NCI-H187 treated with DMSO at 0.1 percent for 48 hours (cell line): ENCODE data around the gene ZFP14.

Experiments used
- DNase-seq: peaks from one replicate; lab custom pipeline; 2025; lab: John Stamatoyannopoulos, UW

The ZFP14 gene

DNA sequence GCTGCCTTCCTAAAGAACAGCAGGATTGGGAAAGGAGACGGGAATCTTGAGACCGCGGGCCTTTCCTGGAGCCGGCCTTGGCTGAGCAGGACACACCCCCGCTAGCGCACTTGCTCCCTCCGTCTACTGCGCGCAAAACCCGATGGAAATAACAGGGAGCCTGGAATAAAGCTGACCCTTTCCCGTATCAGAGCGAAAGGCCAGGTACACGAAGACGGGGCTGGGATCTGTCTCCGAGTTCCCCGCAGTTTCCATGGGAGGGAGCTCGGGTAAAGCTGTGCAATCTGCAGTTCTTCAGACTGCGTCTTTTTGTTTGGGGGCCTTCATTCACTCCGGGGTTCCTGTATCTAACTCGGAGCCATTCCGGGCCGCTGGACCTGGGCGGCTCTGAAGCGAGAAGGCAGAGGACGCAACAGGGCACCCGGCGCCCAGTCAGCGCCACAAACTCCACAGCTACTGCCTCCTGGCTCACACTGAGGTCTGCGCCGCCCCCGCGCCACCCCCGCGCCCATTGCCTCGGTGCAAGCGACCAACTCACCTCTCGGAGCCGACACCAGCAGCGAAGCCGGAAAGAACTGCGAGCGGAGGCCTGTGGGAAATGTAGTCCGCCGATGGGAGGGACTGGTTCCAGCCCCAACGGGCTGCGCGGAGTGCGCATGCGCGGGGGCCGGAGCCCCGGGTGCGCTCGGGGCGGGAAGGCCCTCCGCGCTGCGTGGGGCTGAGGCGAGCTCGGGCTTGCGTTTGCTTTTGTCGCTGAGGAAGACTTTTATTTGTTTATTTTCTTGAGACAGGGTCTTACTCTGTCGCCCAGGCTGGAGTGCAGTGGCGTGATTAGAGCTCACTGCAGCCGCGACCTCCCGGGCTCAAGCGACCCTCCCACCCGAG, at the start of gene ZFP14:
ZFP14 (minus strand) TSS at position 577 of the 885 bp plus-strand sequence. CDS start 11,309 bp downstream, outside the sequence.
- peak; percentile 81 for DNase-seq

GRCh38 chr19:36423925-36424324, 44.9 kb upstream of the ZFP14 start:
- DNase-seq, result no peak

- no peak for DNase-seq
These were observed 42.9 kb upstream of the ZFP14 start for GRCh38 chr19:36421749-36422481.

DNA sequence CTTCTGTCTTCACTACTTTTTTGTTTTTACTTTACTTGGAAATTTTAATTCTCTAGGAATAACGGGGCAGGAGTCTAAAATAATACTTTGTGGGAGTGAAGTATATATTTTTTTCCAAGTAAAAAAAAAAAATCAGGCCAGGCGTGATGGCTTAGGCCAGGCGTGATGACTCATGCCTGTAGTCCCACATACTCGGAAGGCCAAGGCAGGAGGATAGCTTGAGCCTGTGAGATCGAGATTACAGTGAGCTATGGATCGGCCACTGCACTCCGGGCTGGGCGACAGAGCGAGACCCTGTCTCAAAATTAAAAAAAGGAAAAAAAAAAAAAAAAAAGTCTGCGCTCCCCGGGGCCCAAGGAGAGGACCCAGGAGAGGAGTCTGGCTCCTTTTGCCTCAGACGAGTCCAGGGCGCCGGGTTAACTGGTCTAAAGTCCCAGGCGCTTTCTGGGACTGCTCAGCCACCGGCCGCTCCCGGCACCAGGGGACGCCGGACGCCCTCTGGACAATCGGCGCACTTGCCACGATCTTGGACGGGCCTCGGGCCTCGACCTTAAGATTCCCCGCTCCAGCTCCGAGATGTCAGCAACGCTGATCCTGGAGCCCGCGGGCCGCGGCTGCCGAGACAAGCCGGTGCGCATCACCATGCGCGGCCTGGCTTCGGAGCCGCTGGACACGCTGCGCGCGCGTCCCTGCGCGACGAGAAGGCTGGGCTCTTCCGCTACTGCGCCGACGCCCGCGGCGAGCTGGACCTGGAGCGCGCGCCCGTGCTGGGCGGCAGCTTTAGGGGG, 42.2 kb upstream of the ZFP14 start:
- no peak for DNase-seq

DNA sequence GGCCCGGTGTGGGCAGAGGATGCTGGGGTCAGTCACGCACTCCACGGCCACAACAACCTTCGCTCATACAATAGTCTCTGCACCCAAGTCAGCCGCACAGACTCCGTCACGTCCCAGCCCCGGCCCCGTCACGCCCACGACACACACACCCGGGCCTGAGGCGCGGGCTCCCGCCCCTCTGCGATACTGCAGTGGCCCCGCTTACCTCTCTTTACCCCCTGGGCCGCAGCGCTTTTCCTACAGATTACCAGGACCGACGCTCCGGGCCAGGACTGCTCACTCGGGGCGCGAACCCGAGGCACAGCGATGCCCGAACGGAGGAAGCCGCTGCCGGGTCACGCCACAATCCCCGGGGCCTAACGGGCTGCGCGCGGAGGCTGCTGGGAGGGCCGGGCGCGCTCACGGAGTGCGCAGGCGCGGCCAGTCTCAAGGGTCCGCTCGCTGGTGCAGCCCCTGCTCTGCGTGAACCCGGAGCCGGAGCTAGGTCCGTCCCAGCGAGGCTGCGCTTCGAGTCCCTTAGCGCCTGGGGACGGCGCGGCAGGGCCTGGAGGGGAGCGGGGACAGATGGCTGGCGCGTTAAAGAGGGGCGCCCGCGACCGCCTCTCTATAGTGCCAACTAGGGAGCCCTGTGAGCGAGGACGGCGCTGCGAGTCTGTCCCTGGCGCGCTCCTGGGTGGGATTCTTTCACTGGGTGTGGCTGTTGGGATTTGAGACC, 39.4 kb upstream of the ZFP14 start, which contains the start of gene ZFP82:
ZFP82 (minus strand) TSS at position 358 of the 715 bp plus-strand sequence. CDS start 8,855 bp downstream, outside the sequence.
- DNase-seq, result no peak

- no peak for DNase-seq
These were observed 38.8 kb upstream of the ZFP14 start for GRCh38 chr19:36417752-36418286.

- no peak for DNase-seq
These were observed 30.8 kb upstream of the ZFP14 start for GRCh38 chr19:36409841-36410240.

- DNase-seq, result no peak
These were observed 29.1 kb upstream of the ZFP14 start for GRCh38 chr19:36408101-36408500.

GRCh38 chr19:36404498-36404897, 25.5 kb upstream of the ZFP14 start:
- no peak for DNase-seq

DNA sequence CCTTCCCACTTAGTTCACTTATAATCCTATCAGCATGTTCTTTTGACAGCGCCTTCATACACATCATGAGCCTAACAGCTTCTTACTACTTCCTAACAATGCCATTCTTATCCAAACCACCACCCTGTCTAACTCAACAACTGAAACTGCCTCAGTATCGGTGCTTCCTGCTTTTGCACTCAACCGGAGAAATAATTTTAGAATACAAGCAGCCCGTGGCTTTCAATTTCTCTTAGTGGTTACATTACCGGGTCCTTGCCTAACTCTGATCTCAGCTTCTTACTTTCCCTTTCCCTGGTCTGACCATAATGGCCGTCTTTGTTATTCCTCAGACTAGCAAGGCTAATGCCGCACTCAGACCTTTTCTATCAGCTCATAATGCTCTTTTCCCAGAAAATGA, 22.5 kb upstream of the ZFP14 start:
- no peak for DNase-seq

DNA sequence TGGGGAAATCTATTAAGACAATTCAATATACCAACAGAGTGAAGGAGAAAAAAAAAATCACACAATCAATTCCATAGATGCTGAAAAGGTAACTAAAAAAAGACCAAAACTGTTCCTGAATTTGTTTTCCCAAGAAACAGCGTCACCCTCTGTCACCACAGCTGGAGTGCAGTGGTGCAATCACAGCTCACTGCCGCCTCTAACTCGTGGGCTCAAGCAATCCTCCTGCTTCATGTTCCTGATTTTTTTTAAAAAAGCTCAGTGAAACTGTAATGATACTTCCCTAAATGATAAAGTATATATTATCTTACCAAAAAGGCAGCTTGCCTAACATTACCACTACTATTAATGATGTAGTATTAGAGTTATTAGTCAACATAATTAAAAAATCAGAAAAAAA, 19.6 kb upstream of the ZFP14 start:
- no peak for DNase-seq

- no peak for DNase-seq
These were observed 14.1 kb upstream of the ZFP14 start for GRCh38 chr19:36392916-36393673.

DNA sequence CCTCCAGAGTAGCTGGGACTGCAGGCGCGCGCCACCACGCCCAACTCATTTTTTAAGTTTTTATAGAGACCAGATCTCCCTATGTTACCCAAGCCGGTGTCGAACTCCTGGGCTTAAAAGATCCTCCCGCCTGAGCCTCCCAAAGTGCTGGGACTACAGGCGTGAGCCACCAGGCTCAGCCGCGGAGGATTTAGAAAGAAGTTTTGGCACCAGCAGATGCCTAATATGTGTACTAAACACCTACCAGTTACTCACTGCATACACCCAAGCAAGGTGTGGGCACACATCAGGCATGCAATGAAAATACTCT, 464 bp upstream of the ZFP14 start:
- no peak for DNase-seq

DNA sequence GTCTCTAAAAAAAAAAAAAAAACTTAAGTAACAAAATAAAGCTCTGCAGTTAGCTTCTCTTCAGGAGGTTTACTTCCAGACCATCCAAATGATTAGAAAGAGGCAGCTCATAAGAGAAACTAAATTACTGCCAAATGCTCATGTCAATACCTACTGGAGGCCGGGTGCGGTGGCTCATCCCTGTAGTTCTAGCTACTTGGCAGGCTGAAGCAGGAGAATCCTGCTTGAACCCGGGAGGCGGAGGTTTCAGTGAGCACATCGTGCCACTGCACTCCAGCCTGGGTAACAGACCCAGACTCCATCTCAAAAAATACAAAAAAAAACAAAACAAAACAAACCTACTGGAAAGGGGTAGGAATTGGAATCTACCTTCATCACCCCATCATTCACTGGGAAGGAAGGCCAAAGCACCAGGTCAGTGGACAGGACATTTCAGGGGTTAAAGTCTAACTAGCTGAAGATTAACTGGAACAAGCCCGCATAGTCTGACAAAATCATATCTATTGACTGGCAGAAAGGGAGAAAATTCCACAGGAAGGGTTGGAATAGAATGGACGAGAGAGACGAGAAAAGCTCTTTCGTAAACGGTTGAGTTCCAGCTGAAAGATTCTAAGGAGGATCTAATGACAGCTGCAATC, 1.3 kb downstream of the ZFP14 start:
- no peak for DNase-seq

DNA sequence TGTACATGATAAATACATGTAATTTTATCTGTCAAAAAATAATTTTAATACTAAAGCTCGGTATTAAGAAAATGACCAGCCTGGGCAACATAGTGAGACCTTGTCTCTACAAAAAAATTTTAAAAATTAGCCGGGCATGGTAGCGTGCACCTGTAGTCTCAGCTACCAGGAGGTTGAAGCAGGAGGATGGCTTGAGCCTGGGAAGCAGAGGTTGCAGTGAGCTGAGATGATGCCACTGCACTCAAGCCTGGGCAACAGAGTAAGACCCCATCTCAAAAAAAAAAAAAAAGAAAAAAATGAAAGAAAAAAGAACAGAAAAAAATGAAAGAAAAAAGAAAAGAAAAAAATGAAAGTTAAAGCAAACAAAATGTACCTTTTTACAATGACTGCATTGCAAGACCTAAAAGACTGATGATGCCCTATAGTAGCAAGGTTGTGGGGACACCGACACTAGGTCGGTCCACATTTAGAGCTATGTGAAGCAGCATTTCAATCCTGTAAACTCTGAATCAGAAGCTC, 5.3 kb downstream of the ZFP14 start:
- DNase-seq, result no peak

- DNase-seq, result no peak
These were observed 7.1 kb downstream of the ZFP14 start for GRCh38 chr19:36371886-36372285.

DNA sequence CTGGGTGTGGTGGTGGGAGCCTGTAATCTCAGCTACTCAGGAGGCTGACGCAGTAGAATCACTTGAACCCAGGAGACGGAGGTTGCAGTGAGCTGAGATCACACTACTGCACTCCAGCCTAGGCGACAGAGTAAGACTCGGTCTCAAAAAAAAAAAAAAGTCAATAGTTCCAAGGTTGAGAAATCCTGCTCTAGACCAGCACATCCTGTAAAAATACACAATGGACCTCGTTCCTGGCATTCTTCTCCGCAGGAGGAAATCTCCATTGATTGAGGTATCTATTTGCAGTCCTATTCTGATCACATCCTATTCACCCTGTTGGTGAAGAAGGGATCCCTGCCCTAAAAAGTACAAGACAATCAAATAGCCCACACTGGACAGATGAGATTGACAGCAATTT, 15.2 kb downstream of the ZFP14 start:
- DNase-seq, result no peak

- DNase-seq, result no peak
These were observed 38.1 kb downstream of the ZFP14 start for GRCh38 chr19:36340786-36341372.

- peak; percentile 99 for DNase-seq
These were observed 47.4 kb downstream of the ZFP14 start for GRCh38 chr19:36331353-36332228.
